ENCODE data around the gene MUC5AC. TPM values are rescaled to one million over a fixed set of nuclear protein-coding genes. Genes with fewer than 3 reads are reported as not detected.

The MUC5AC gene
- polyA plus RNA-seq, 1 experiment: not detected

DNA sequence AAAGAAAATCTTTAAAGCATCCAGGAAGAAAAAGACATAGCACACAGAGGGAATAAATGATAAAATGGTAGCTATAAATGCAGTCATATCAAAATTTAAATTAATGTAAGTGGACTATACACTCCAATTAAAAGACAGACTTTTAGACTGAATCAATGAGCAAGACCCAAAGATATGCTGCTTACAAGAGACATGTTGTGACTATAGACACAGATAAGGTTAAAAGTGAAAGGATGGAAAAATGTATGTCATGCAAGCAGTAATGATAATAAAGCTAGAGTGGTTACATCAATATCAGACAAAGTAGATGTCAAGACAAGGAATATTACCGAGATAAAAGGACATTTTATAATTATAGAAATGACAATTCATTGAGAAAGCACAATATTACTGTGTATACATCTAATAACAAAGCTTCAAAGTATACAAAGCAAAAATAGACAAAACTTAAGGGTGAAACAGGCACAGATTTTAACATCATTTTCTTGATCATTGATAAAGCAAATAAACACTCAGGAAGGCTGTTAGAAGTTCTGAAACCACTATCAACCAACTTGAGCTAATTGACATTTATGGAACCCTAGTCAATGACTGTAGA, 22.8 kb upstream of the MUC5AC start:
- TF ChIP-seq, protein P1, sequence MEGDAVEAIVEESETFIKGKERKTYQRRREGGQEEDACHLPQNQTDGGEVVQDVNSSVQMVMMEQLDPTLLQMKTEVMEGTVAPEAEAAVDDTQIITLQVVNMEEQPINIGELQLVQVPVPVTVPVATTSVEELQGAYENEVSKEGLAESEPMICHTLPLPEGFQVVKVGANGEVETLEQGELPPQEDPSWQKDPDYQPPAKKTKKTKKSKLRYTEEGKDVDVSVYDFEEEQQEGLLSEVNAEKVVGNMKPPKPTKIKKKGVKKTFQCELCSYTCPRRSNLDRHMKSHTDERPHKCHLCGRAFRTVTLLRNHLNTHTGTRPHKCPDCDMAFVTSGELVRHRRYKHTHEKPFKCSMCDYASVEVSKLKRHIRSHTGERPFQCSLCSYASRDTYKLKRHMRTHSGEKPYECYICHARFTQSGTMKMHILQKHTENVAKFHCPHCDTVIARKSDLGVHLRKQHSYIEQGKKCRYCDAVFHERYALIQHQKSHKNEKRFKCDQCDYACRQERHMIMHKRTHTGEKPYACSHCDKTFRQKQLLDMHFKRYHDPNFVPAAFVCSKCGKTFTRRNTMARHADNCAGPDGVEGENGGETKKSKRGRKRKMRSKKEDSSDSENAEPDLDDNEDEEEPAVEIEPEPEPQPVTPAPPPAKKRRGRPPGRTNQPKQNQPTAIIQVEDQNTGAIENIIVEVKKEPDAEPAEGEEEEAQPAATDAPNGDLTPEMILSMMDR (IDR thresholded peaks at IDR 0.05; ENCODE audit: insufficient read depth, low read depth, low read length): no peak
- ChIA-PET CTCF (no interaction called here), POLR2A (no interaction called here)
- no peak overlapping the region for H3K4me3 ChIP-seq (ENCODE audit: low read depth, low read length)
- DNase-seq (ENCODE audit: low read depth): no peak
- H3K27me3 ChIP-seq (ENCODE audit: control insufficient read depth, insufficient read depth, low read length): peaks cover 2% of the 10 kb centered on the region; the same call in 1 of the 2 replicates
- no peaks in the 10 kb centered on the region for H3K36me3 ChIP-seq (ENCODE audit: control insufficient read depth, insufficient read depth, low read length)

DNA sequence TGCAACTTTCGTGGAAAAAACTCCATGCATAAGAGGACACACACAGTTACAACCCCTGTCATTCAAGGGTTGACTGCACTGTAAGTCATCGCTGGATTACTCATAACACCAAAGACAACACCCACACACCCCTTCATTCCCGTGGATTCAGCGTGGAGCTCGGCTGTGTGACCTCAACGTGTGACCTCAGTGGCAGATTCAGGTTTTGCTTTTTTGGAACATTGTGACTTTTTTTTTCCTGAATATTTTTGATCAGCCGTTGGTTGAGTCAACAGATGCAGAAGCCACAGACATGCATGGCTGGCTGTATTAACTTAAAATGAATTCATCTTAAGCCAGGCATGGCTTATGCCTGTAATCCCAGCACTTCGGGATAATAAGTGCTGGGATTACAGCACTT, 19.7 kb upstream of the MUC5AC start:
- peaks cover 6% of the 10 kb centered on the region for H3K27me3 ChIP-seq (ENCODE audit: control insufficient read depth, insufficient read depth, low read length)
- CTCF ChIA-PET: interaction anchor here (0.6 kb wide), 1 partner anchor 366 kb away, joined by 3 read pairs; no protein-coding TSS in a partner anchor

DNA sequence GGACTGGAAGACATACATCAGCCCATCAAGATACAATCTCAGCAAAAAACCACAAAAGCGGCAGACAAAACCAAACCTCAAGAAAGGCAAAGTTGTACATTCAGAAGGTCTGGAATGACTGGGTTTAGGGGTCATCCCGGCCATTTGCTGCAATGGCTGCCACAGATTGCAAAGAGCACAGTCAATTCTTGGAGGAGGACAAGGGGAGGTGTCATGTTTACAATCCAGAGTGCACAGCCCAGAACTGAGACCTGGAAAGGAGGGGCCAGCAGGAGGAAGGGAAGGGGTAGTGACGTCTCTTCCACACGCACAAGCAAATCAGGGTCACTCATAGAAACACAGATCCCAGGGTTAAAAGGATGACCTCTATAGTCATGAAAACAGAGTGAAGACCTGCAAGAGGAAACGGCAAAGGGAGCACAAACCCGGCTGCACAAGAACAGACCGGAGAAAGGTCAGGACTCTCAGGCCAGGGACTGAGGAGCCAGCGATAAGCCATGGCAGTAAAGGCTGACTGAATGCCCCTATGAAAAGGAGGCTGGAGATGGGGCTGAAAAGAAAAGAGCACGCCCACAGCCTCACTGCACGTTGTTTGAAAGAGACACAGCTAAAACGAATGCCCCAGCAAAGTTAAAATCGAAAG, 18.2 kb upstream of the MUC5AC start:
- POLR2A ChIA-PET: no interaction called here

More for the DNA sequence above, 19.7 kb upstream of the MUC5AC start:
- POLR2A ChIA-PET: no interaction called here
- TF ChIP-seq, protein P1 (IDR thresholded peaks at IDR 0.05; ENCODE audit: insufficient read depth, low read depth, low read length): no peak
- Histone ChIP-seq H3K4me3 (ENCODE audit: low read depth, low read length) (no peak overlapping the region), H3K36me3 (ENCODE audit: control insufficient read depth, insufficient read depth, low read length) (no peaks in the 10 kb centered on the region)
- DNase-seq (ENCODE audit: low read depth): no peak

DNA sequence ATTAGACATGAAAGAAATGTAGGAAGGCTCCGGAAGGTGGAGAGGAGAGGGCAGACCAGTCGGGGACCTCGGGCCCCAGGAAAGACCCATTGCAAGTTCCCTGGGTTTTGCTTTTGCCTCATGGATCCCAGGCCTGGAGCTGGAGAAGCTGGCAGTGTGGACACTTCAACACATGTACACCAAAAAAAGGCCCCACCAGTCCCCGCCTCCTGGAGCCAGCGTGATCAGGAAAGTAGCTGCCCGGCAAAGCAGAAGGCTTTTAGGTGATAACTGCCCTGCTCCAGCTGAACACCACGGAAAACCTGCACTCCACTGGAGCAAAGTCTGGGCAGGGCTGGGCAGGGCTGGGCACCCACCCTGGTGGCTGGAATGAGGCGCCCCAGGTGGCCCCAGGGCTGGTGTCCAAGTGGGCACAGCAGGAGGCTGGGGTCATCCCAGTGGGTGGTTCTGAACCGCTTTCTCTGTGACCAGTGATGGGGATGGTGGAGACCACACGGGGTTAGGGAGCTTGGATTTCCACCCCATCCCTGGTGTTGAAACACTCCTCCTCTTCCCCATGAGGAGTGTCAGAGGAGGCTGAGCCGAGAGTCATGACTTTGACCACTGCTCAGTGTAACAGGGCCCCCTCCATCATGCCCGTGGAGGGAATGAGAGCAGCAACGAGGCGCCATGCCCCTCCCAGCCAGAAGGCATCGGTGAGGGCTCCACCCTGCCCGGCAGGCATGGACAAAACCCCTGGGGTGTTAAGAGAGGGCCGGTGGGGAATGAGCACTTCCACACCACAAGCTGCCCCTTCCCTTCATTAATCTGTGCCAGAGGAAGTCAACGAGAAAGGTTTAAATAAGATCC, 16.9 kb upstream of the MUC5AC start:
- H3K27me3 ChIP-seq (ENCODE audit: control insufficient read depth, insufficient read depth, low read length): peaks cover 4% of the 10 kb centered on the region
- ChIA-PET CTCF (no interaction called here), POLR2A (no interaction called here)
- DNase-seq (ENCODE audit: low read depth): no peak
- H3K36me3 ChIP-seq (ENCODE audit: control insufficient read depth, insufficient read depth, low read length): no peaks in the 10 kb centered on the region
- no peak overlapping the region for H3K4me3 ChIP-seq (ENCODE audit: low read depth, low read length)
- TF ChIP-seq, protein P1 (IDR thresholded peaks at IDR 0.05; ENCODE audit: insufficient read depth, low read depth, low read length): no peak

More for the DNA sequence above, 18.2 kb upstream of the MUC5AC start:
- no peak overlapping the region for H3K4me3 ChIP-seq (ENCODE audit: low read depth, low read length)
- H3K27me3 ChIP-seq (ENCODE audit: control insufficient read depth, insufficient read depth, low read length): peaks cover 4% of the 10 kb centered on the region
- no peaks in the 10 kb centered on the region for H3K36me3 ChIP-seq (ENCODE audit: control insufficient read depth, insufficient read depth, low read length)
- DNase-seq (ENCODE audit: low read depth): no peak
- CTCF ChIA-PET: no interaction called here
- TF ChIP-seq, protein P1 (IDR thresholded peaks at IDR 0.05; ENCODE audit: insufficient read depth, low read depth, low read length): no peak

DNA sequence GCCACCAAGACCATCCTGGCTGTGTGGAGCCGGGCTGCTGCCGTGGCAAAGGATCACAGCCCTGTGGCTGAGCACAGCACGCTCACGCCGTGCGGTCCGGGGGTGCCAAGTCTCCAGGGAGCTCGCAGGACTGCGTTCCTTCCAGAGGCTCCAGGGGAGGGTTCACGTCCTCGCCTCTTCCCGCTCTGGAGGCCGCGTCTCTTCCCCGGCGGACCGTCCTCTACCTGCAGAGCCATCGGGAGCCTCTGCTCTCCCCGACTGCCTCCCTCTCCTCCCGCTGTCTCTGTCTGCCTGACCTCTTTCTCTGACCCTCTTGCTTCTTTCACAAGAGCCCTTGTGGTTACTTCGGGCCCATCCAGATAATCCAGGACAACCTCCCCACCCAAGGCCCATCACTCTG, 11.4 kb upstream of the MUC5AC start:
- TF ChIP-seq, protein P1 (IDR thresholded peaks at IDR 0.05; ENCODE audit: insufficient read depth, low read depth, low read length): no peak
- H3K36me3 ChIP-seq (ENCODE audit: control insufficient read depth, insufficient read depth, low read length): no peaks in the 10 kb centered on the region
- ChIA-PET CTCF (no interaction called here), POLR2A (no interaction called here)
- H3K27me3 ChIP-seq (ENCODE audit: control insufficient read depth, insufficient read depth, low read length): peaks cover 2% of the 10 kb centered on the region; the same call in 1 of the 2 replicates
- no peak for DNase-seq (ENCODE audit: low read depth)
- H3K4me3 ChIP-seq (ENCODE audit: low read depth, low read length): no peak overlapping the region

All from BJ (cell line).